A549 (cell line): Measurements from ENCODE around the gene MRAP2.

Experiments
- POLR2A ChIP-seq: IDR thresholded peaks from 2 replicates; pipeline ENCODE4 v1.6.1; 2012; ENCODE audit warnings: mild to moderate bottlenecking, low read length
- TFCP2L1 ChIP-seq: fragments of 250-450 bp; sonication (Bioruptor Pico); IDR thresholded peaks from 2 replicates; pipeline ENCODE4 v1.5.0; 2021; ENCODE audit warnings: mild to moderate bottlenecking
- ZNF302 ChIP-seq: fragments of 250-450 bp; sonication (Bioruptor Pico); IDR thresholded peaks from 2 replicates; pipeline ENCODE4 v1.9.0; 2021; ENCODE audit warnings: inconsistent platforms, mild to moderate bottlenecking, moderate library complexity
- TF ChIP-seq, protein P1 (sequence below): fragments of >200 bp; sonication (Bioruptor Twin); formaldehyde crosslinking; IDR thresholded peaks from 3 replicates; pipeline ENCODE4 v1.5.1; 2016
- TF ChIP-seq, protein P2 (sequence below): fragments of 450-650 bp; IDR thresholded peaks from 2 replicates; pipeline ENCODE4 v1.6.1; 2014; ENCODE audit warnings: antibody characterized with exemption
- TF ChIP-seq, protein P3 (sequence below): fragments of 200-600 bp; sonication (generic); IDR thresholded peaks from 2 replicates; pipeline ENCODE4 v1.6.1; 2016; ENCODE audit warnings: antibody characterized with exemption, mild to moderate bottlenecking, moderate library complexity

DNA sequence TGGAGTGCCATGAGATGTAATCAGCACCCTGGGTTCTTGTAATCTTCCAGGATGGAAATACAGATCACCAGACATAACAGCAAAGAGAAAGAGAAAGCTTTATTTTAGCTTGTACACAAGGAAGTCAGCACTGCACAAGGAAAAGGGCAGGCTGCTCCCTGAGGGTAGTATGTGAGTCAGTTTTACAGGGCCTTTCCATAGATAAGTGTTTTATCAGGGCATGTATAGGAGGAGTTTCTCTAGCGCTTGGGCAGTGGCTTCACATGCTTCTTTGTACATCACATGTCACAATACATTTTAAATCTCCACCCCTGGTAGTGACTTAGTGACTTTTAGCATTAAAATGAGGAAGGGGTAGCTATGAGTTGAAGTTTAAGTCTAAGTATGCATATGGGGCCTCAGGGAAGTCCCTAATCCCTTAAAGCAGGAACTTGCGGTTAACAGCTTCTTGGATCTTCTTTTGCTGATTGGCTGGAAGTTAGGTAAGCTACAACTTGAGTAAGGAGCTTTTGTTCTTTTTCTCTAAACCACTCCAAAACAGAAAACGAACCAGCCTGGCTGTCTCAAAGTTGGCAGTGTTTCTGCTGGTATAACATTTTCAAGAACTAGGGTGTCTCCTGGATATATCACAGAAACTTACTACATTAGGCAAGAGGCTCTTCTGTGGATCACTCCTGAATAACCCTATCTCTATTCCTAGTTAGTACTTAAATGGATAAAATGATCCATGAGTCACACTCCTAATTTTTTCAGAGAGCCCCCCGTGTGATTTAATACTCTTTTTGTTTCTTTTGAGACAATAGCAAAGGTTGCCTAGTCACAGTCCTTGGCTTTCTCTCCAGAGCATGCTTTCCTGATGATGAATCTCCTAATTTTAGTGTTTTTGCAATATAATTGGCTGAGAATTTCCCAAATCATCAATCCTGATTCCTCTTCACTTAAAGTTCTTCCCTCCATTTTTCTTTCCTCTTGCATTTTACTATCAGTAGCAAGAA is 60.2 kb downstream of the MRAP2 start:
- TF ChIP-seq, protein P1, sequence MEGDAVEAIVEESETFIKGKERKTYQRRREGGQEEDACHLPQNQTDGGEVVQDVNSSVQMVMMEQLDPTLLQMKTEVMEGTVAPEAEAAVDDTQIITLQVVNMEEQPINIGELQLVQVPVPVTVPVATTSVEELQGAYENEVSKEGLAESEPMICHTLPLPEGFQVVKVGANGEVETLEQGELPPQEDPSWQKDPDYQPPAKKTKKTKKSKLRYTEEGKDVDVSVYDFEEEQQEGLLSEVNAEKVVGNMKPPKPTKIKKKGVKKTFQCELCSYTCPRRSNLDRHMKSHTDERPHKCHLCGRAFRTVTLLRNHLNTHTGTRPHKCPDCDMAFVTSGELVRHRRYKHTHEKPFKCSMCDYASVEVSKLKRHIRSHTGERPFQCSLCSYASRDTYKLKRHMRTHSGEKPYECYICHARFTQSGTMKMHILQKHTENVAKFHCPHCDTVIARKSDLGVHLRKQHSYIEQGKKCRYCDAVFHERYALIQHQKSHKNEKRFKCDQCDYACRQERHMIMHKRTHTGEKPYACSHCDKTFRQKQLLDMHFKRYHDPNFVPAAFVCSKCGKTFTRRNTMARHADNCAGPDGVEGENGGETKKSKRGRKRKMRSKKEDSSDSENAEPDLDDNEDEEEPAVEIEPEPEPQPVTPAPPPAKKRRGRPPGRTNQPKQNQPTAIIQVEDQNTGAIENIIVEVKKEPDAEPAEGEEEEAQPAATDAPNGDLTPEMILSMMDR = no peak
- TF ChIP-seq POLR2A (no peak), TFCP2L1 (CRISPR knock-in tag) (no peak), ZNF302 (CRISPR knock-in tag) (no peak)
- TF ChIP-seq, protein P2, sequence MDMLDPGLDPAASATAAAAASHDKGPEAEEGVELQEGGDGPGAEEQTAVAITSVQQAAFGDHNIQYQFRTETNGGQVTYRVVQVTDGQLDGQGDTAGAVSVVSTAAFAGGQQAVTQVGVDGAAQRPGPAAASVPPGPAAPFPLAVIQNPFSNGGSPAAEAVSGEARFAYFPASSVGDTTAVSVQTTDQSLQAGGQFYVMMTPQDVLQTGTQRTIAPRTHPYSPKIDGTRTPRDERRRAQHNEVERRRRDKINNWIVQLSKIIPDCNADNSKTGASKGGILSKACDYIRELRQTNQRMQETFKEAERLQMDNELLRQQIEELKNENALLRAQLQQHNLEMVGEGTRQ = no peak
- TF ChIP-seq, protein P3, sequence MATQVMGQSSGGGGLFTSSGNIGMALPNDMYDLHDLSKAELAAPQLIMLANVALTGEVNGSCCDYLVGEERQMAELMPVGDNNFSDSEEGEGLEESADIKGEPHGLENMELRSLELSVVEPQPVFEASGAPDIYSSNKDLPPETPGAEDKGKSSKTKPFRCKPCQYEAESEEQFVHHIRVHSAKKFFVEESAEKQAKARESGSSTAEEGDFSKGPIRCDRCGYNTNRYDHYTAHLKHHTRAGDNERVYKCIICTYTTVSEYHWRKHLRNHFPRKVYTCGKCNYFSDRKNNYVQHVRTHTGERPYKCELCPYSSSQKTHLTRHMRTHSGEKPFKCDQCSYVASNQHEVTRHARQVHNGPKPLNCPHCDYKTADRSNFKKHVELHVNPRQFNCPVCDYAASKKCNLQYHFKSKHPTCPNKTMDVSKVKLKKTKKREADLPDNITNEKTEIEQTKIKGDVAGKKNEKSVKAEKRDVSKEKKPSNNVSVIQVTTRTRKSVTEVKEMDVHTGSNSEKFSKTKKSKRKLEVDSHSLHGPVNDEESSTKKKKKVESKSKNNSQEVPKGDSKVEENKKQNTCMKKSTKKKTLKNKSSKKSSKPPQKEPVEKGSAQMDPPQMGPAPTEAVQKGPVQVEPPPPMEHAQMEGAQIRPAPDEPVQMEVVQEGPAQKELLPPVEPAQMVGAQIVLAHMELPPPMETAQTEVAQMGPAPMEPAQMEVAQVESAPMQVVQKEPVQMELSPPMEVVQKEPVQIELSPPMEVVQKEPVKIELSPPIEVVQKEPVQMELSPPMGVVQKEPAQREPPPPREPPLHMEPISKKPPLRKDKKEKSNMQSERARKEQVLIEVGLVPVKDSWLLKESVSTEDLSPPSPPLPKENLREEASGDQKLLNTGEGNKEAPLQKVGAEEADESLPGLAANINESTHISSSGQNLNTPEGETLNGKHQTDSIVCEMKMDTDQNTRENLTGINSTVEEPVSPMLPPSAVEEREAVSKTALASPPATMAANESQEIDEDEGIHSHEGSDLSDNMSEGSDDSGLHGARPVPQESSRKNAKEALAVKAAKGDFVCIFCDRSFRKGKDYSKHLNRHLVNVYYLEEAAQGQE = no peak
